Measurements from ENCODE around the gene GRK1. TPM values are rescaled to one million over a fixed set of nuclear protein-coding genes. Genes with fewer than 3 reads are reported as not detected.

GRK1 gene
- total RNA-seq, 2 experiments from 2014 or later = not detected

- Histone ChIP-seq H3K36me3 (ENCODE audit: insufficient read depth, low read length) (no peaks in the 10 kb centered on the region), H3K4me1 (ENCODE audit: insufficient read depth, low read length, poor library complexity, severe bottlenecking) (no peaks in the 10 kb centered on the region), H4K20me1 (ENCODE audit: insufficient read depth, low read length) (no peaks in the 10 kb centered on the region), H3K9me3 (ENCODE audit: low read length) (no peaks in the 10 kb centered on the region), H3K79me2 (ENCODE audit: insufficient read depth, low read depth, low read length) (no peaks in the 10 kb centered on the region), H3K27ac (ENCODE audit: low read depth, low read length, poor library complexity, severe bottlenecking) (no peak overlapping the region), H3K9me2 (ENCODE audit: insufficient read depth, low read length) (no peaks in the 10 kb centered on the region), H3K4me3 (ENCODE audit: low read depth, low read length, poor library complexity, severe bottlenecking) (no peak overlapping the region), H2AFZ (ENCODE audit: low read length) (no peak overlapping the region), H3K4me2 (ENCODE audit: low read length) (no peak overlapping the region)
- intact Hi-C loops (cut with micrococcal nuclease; ENCODE audit: unreplicated experiment) = no loop called here
- no peak for DNase-seq (ENCODE audit: low spot score)
- CTCF ChIA-PET (ENCODE audit: unreplicated experiment) = no interaction called here
- no peak for TF ChIP-seq EZH2phosphoT487 (IDR thresholded peaks at IDR 0.05; ENCODE audit: borderline replicate concordance, low read depth, low read length)
- no peak for TF ChIP-seq CTCF (conservative IDR thresholded peaks at IDR 0.05; ENCODE audit: low read length)
- POLR2A ChIA-PET = no interaction called here
- no TSS peak for BruUV-seq (replicated peaks)
Measured at GRCh38 chr13:113651511-113652403, 15.3 kb upstream of the GRK1 start.

GRCh38 chr13:113652404-113653263, 14.4 kb upstream of the GRK1 start:
- no peaks in the 10 kb centered on the region for H4K20me1 ChIP-seq (ENCODE audit: insufficient read depth, low read length)
- no peak overlapping the region for H3K4me2 ChIP-seq (ENCODE audit: low read length)
- CTCF ChIA-PET (ENCODE audit: unreplicated experiment) = no interaction called here
- no peak overlapping the region for H3K27ac ChIP-seq (ENCODE audit: low read depth, low read length, poor library complexity, severe bottlenecking)
- intact Hi-C loops (cut with micrococcal nuclease; ENCODE audit: unreplicated experiment) = no loop called here
- H3K9me2 ChIP-seq (ENCODE audit: insufficient read depth, low read length) = no peaks in the 10 kb centered on the region
- TF ChIP-seq EZH2phosphoT487 (IDR thresholded peaks at IDR 0.05; ENCODE audit: borderline replicate concordance, low read depth, low read length) (no peak), CTCF (conservative IDR thresholded peaks at IDR 0.05; ENCODE audit: low read length) (no peak)
- H3K9me3 ChIP-seq (ENCODE audit: low read length) = no peaks in the 10 kb centered on the region
- no peaks in the 10 kb centered on the region for H3K79me2 ChIP-seq (ENCODE audit: insufficient read depth, low read depth, low read length)
- H2AFZ ChIP-seq (ENCODE audit: low read length) = no peak overlapping the region
- POLR2A ChIA-PET = no interaction called here
- no peak for DNase-seq (ENCODE audit: low spot score)
- H3K36me3 ChIP-seq (ENCODE audit: insufficient read depth, low read length) = no peaks in the 10 kb centered on the region
- no peaks in the 10 kb centered on the region for H3K4me1 ChIP-seq (ENCODE audit: insufficient read depth, low read length, poor library complexity, severe bottlenecking)
- BruUV-seq (replicated peaks) = no TSS peak
- no peak overlapping the region for H3K4me3 ChIP-seq (ENCODE audit: low read depth, low read length, poor library complexity, severe bottlenecking)
